Right ventricle myocardium inferior (tissue), 1 donor: ENCODE data around the gene DNAH1. TPM values are rescaled to one million over a fixed set of nuclear protein-coding genes. Genes with fewer than 3 reads are reported as not detected.

Source experiments
- ATAC-seq: fragments of 200-7000 bp; cut with Tn5 transposase; one replicate; pipeline ENCODE4 v1.9.1; 2020; ENCODE audit warnings: mild to moderate bottlenecking, moderate library complexity
- DNase-seq: peaks from one replicate; pipeline ENCODE4 v3.0.0; 2021; ENCODE audit errors: missing footprints
- intact Hi-C: fragments of 100-400 bp; cut with DNase I; formaldehyde crosslinking; loops from one replicate; pipeline ENCODE4 v1.11.0; 2022
- total RNA-seq: library from RNA; stranded (reverse); fragmentation: NEBNext Ultra II Directional; extraction: Animal tissue kit (Norgen Biotek cat#: 25700); gene quantifications from one replicate; pipeline ENCODE4 v1.2.1, GENCODE V29; 2021
- donor health status: DM: no; HTN: yes; CAD: no; lungs with severe emphysema.

DNAH1 gene
- total RNA-seq, 1 donor from 2014 or later: 2.2 TPM

DNA sequence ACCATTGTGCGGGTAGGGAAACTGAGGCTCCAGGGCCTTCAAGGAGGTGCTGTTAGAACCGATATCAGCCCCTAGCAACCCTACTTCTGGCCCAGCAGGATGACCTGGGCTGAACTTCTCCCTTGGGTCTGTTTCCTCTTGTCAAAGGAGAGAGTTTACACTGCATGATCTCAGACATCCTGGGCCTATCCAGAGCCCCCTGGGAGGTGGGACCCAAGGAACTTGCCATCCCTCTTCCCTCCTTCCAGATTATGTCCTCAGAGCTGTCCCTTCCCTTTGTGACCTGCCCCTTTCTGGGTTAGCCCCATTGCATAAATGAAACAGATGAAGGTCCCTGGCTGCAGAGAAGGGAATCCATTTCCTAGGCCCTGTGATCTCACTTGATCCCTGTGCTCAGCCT, 12.3 kb upstream of the DNAH1 start:
- ATAC-seq (no peak), DNase-seq (no peak)
- intact Hi-C loops: no loop called here

GRCh38 chr3:52305926-52306325, 10.2 kb upstream of the DNAH1 start:
- ATAC-seq: no peak
- DNase-seq: no peak
- intact Hi-C loops: no loop called here

DNA sequence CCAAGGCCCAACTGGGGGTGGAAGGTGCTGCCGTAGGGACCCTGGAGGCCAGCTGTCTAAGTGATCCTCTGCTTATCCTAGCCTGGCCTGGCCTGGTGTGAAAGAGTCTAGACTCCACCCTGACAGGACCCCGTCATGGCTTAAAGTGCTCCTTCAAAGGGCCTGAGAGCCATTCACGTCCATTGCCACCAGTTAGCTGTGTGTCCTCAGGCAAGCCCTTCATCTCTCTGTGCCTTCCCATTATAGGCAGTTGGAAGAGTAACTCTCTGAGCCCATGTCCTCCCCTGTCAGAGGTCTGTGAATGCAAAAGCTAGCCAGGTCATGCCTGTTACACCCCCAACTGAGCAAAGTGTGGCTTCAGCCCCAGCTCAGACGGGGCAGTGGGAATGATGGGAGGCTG, 9.1 kb upstream of the DNAH1 start:
- ATAC-seq: no peak
- peak; percentile 6 for DNase-seq
- intact Hi-C loops: no loop called here

- ATAC-seq (no peak), DNase-seq (peak; percentile 9)
- intact Hi-C loops: no loop called here
Observed at GRCh38 chr3:52308308-52308707, 7.8 kb upstream of the DNAH1 start.

DNA sequence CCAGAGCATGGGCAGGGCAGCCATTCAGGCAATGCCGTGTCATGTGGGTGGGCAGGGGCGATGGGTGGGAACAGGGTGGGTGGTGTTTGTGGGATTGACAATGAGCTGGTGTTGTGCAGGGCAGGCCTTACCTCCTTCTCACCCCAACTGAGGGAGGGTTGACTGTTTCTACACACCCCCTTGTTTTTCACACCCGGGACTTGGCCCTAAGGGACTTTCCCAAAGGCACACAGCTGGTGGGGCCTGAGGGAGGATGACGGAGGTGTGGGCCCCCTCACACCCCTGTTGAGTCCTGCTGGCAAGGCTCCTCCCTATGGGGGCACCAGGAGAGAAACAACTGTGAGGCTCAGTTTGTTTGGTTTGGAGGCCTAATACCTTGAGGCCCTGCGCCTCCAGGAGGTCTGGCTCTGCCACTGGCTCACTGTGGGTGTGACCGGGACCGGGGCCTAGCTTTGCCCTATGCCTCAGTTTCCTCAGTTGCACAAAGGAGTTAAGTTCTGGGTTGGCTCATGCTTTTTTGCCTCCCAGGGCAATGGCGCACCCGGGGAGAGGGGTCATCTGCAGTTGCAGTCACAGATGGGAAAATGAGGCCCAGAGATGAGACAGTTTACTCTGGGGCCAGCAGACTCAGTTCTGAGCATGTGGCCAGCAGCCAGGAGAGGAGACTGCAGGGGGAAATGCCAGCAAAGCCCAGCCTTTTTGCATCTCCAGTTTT, 5.1 kb upstream of the DNAH1 start:
- DNase-seq (no peak), ATAC-seq (no peak)

GRCh38 chr3:52311576-52312119, 4.5 kb upstream of the DNAH1 start:
- ATAC-seq: no peak
- no peak for DNase-seq
- intact Hi-C loops: no loop called here

More for the DNA sequence above, 5.1 kb upstream of the DNAH1 start:
- intact Hi-C loops: no loop called here

DNA sequence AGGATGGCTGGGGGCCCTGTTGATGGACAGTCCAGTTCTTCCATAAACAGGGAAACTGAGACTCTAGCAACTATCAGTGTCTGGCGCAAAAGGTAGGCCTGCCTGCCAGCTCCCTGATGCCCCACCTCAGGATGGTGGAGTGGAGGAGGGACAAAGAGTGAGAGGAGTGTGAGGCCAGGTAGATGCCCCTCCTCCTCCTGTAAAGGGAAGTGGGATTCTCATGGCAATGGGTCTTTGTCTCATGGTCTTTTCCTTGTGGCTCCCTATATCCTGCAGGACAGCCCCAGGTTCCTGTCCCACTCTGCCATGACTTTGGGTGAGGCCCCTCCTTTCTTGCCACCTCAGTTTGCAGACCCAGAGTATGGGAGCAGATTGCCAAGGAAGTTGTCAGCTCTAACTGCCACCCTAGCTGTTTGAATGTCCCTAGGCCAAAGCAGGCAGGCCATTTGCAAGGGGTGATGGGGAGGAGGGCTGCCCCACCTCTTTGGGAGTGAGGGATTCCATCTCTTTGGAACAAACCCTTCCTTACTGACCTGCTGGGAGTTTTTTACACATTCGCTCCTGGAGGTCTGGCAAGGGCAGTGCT, 2.8 kb upstream of the DNAH1 start:
- DNase-seq: peak; percentile 8
- intact Hi-C loops: no loop called here
- no peak for ATAC-seq

DNA sequence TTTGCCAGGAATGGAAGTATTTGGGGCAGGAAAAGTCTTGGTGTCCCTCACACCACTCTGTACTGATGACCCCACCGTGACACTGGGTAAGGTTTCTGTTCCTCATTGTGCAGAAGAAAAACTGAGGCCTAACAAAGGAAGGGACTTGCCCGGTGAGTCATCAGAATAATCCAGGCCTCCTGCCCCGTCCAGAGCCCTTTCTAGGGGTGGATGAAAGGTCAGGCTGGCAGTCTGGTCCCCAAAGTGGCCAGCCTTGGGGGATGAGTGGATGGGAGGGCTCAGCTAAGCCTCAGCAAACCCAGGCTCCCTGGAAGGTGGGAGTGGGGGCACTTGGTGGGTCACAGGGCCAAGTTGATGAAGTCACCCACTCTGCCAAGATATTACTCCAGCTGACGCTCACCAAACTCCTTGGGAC, 2.3 kb upstream of the DNAH1 start:
- peak; percentile 58 for DNase-seq
- intact Hi-C loops: no loop called here
- peak; percentile 12 for ATAC-seq

GRCh38 chr3:52314489-52314888, 1.6 kb upstream of the DNAH1 start:
- no peak for ATAC-seq
- no peak for DNase-seq
- intact Hi-C loops: no loop called here

GRCh38 chr3:52315006-52315405, 1.1 kb upstream of the DNAH1 start:
- intact Hi-C loops: no loop called here
- DNase-seq: peak; percentile 28
- ATAC-seq: no peak

DNA sequence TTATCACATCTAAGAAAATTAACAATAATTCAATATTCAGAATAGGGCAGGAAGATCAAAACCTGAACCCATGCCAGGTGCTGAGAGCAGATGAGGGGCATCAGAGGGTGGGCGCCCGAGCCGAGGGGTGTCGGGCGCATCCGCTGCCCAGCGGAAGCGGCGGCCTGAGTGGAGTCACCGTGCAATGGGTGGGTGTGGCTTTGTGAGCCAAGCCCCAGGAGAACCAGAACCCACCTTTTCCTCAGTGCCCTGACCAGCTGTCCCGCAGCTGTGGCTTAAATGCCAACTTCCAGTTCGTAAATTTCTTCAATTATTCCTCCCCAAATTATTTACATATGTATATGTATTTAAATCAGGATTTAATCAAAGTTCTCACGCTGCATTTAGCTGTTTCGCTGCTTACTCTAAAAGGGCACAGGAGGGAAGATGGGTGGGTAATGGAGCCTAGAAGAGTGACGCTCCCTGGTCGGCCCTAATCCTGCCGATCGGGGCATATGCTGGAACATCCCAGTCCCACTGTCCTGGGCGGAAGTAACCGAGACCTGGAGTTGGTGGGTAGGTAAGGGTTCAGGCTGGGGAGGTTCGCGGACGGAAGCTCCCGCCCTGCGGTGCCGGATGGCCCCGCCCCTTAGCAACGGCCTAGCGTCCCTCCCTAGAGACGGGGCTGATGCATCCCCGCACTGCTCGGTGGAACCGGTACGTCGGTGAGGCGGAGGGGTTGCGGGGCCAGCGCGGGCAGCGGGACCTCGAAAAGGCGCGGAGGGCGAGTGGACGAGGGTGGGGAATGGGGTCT, 1.3 kb downstream of the DNAH1 start:
- ATAC-seq (peak; percentile 89), DNase-seq (peak; percentile 78)
- intact Hi-C loops: no loop called here

GRCh38 chr3:52318186-52318816, 2.2 kb downstream of the DNAH1 start:
- intact Hi-C loops: no loop called here
- ATAC-seq (peak; percentile 40), DNase-seq (no peak)

GRCh38 chr3:52319921-52320595, 3.9 kb downstream of the DNAH1 start:
- ATAC-seq (no peak), DNase-seq (no peak)
- intact Hi-C loops: no loop called here

- intact Hi-C loops: no loop called here
- DNase-seq: no peak
- ATAC-seq: no peak
Observed at GRCh38 chr3:52321481-52321880, 5.4 kb downstream of the DNAH1 start.

GRCh38 chr3:52322466-52322865, 6.3 kb downstream of the DNAH1 start:
- intact Hi-C loops: no loop called here
- ATAC-seq (no peak), DNase-seq (no peak)

DNA sequence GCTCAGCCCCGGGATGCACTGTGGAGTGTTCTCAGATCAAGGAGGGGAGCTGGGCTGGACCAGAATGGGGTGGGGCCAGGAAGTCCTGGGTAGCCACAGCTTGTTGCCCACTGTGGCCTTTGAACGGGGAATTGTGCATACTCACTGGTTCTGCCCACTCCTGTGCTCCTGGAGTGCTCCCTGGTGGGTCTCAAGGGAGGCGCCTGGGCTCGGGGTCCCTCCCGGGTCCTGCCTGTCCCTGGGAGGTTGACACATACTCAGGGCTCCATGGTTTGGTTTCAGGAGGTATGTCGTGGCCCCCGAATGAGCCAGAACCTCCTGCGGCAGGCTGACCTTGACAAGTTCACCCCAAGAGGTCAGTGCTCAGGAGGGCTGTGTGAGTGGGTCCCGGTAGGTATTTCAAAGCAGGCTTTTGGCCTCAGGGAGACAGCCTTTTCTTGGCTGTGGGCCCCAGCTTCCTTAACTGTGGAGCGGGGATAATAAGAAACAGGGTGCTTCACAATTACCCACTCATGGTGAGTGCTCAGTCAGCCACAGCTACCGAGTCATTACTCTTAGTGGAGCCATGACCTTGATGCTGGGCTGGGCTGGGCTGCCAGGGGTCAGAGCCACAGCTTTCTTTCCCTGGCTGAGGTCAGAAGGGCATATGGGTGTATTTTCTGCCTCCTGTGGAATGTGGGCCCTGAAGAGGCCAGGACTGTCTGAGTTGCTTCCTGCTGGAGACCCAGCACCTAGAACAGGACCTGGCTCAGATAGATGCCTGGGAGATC, 7.6 kb downstream of the DNAH1 start:
- intact Hi-C loops: no loop called here
- DNase-seq (no peak), ATAC-seq (peak; percentile 45)

DNA sequence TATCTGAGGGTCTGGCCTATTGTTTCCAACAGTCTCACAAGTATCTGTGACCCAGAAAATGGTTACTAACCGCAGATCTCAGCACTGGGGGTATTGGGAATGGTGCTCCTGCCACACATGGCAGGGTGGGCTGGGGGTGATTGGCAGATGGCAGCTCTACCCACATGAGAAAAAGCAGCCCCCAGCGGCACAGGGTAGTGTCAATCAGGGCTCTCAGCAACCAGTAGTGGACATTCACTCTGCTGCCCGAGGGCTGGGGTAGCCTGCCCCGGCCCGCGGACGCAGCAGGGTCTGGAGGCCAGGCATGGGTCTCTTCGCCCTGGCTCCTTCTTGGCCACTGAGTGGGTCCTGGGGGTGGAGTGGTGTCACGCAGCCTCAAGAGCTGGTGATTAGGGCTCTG, 8.6 kb downstream of the DNAH1 start:
- DNase-seq: no peak
- intact Hi-C loops: no loop called here
- no peak for ATAC-seq

GRCh38 chr3:52325686-52326085, 9.6 kb downstream of the DNAH1 start:
- intact Hi-C loops: no loop called here
- ATAC-seq: no peak
- no peak for DNase-seq
